ENCODE results near the gene KRT32. TPM values are rescaled to one million over a fixed set of nuclear protein-coding genes. Genes with fewer than 3 reads are reported as not detected.

Gene KRT32
- total RNA-seq, 1 experiment from 2014 or later, result not detected

- no peaks in the 10 kb centered on the region for H3K36me3 Mint-ChIP-seq (ENCODE audit: insufficient read depth, unreplicated experiment)
- peaks cover 50% of the 10 kb centered on the region for H3K4me1 Mint-ChIP-seq (ENCODE audit: low read depth, unreplicated experiment)
- TF ChIP-seq, protein P1, sequence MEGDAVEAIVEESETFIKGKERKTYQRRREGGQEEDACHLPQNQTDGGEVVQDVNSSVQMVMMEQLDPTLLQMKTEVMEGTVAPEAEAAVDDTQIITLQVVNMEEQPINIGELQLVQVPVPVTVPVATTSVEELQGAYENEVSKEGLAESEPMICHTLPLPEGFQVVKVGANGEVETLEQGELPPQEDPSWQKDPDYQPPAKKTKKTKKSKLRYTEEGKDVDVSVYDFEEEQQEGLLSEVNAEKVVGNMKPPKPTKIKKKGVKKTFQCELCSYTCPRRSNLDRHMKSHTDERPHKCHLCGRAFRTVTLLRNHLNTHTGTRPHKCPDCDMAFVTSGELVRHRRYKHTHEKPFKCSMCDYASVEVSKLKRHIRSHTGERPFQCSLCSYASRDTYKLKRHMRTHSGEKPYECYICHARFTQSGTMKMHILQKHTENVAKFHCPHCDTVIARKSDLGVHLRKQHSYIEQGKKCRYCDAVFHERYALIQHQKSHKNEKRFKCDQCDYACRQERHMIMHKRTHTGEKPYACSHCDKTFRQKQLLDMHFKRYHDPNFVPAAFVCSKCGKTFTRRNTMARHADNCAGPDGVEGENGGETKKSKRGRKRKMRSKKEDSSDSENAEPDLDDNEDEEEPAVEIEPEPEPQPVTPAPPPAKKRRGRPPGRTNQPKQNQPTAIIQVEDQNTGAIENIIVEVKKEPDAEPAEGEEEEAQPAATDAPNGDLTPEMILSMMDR (IDR thresholded peaks at IDR 0.05; ENCODE audit: insufficient read depth in 1 of 2, low read depth in 1 of 2, low read length in 1 of 2, severe bottlenecking in 1 of 2, unreplicated experiment in 1 of 2), result no peak
- H3K9me3 Mint-ChIP-seq (ENCODE audit: unreplicated experiment), result no peaks in the 10 kb centered on the region
- Histone ChIP-seq H3K4me3 (ENCODE audit: low read depth, low read length) (no peak overlapping the region), H3K9me3 (no peaks in the 10 kb centered on the region), H3K36me3 (ENCODE audit: control insufficient read depth, insufficient read depth, low read length) (no peaks in the 10 kb centered on the region), H3K27me3 (replicated peaks; ENCODE audit: control insufficient read depth, insufficient read depth, low read length) (no peaks in the 10 kb centered on the region), H3K4me1 (peaks cover 41% of the 10 kb centered on the region)
- H3K27me3 Mint-ChIP-seq (ENCODE audit: insufficient read depth, unreplicated experiment), result no peaks in the 10 kb centered on the region
- no peak overlapping the region for H3K4me3 Mint-ChIP-seq (ENCODE audit: unreplicated experiment)
- ChIA-PET CTCF (no interaction called here), POLR2A (no interaction called here)
- H3K27ac Mint-ChIP-seq (ENCODE audit: unreplicated experiment), result no peak overlapping the region
- DNase-seq, result no peak
- intact Hi-C loops (cut with micrococcal nuclease; ENCODE audit: unreplicated experiment), result loop anchor here (5.0 to 10.0 kb wide), 4 partner anchors 63 to 243 kb away; partner anchors contain the start of genes KRT19, KRT33A and KRT35
- BruUV-seq (replicated peaks), result no TSS peak
Observed at GRCh38 chr17:41419716-41420115, 47.5 kb downstream of the KRT32 start.

DNA sequence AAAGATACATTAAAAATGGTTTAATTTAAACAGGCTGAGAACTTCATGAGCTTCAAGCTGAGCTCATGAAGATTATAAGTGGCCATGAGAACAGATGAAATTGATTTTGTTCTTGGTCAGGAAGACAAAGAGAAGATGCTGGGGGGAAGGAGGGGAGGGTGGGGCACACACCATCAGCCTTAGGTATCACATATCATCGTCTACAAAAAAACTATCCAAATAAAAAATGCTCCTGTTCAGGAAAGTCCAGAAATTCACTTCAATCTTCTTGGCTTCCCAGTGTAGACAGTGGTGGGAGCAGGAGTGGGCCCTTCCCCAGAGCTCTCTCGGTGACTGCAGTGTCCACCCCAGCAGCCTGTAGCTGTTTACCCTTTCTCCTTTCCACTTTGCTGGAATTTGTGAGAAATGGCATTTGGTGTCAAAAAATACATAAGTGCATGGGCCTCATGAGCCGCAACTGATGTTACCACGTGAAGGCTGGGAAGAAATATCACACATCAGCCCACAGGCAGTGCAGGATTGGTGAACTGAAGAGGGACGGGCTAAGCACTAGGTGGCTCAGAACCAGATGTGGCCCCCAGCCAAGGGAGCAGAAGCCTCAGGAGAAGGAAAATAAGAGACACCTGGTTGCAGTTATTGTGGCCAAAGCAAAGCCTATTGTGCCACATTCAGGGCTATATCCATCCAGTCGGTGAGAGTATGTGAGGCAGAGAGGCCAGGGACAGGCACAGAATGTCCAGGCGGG, 48.9 kb downstream of the KRT32 start:
- H3K27ac Mint-ChIP-seq (ENCODE audit: unreplicated experiment), result peak overlapping the region; percentile 5
- ChIA-PET POLR2A (interaction anchor here (0.5 kb wide), 1 partner anchor 49 kb away, joined by 6 read pairs; no protein-coding TSS in a partner anchor), CTCF (interaction anchor here (0.7 to 2.7 kb wide), 17 partner anchors 12 to 614 kb away, joined by 3 to 11 read pairs (median 4); no protein-coding TSS in a partner anchor)
- no peak for DNase-seq
- Histone ChIP-seq H3K9me3 (no peaks in the 10 kb centered on the region), H3K4me1 (peaks cover 54% of the 10 kb centered on the region), H3K27me3 (replicated peaks; ENCODE audit: control insufficient read depth, insufficient read depth, low read length) (no peaks in the 10 kb centered on the region), H3K4me3 (ENCODE audit: low read depth, low read length) (no peak overlapping the region), H3K36me3 (ENCODE audit: control insufficient read depth, insufficient read depth, low read length) (no peaks in the 10 kb centered on the region)
- no peak overlapping the region for H3K4me3 Mint-ChIP-seq (ENCODE audit: unreplicated experiment)
- no peaks in the 10 kb centered on the region for H3K27me3 Mint-ChIP-seq (ENCODE audit: insufficient read depth, unreplicated experiment)
- no peaks in the 10 kb centered on the region for H3K9me3 Mint-ChIP-seq (ENCODE audit: unreplicated experiment)
- H3K4me1 Mint-ChIP-seq (ENCODE audit: low read depth, unreplicated experiment), result peaks cover 64% of the 10 kb centered on the region
- BruUV-seq (replicated peaks), result no TSS peak
- no peaks in the 10 kb centered on the region for H3K36me3 Mint-ChIP-seq (ENCODE audit: insufficient read depth, unreplicated experiment)
- intact Hi-C loops (cut with micrococcal nuclease; ENCODE audit: unreplicated experiment), result loop anchor here (5.0 to 10.0 kb wide), 4 partner anchors 63 to 244 kb away; partner anchors contain the start of genes KRT19, KRT33A and KRT35
- TF ChIP-seq, protein P1 (IDR thresholded peaks at IDR 0.05; ENCODE audit: insufficient read depth in 1 of 2, low read depth in 1 of 2, low read length in 1 of 2, severe bottlenecking in 1 of 2, unreplicated experiment in 1 of 2), result no peak

GRCh38 chr17:41417576-41418015, 49.6 kb downstream of the KRT32 start:
- Histone ChIP-seq H3K9me3 (no peaks in the 10 kb centered on the region), H3K4me3 (ENCODE audit: low read depth, low read length) (no peak overlapping the region), H3K27me3 (replicated peaks; ENCODE audit: control insufficient read depth, insufficient read depth, low read length) (no peaks in the 10 kb centered on the region), H3K4me1 (peaks cover 60% of the 10 kb centered on the region), H3K36me3 (ENCODE audit: control insufficient read depth, insufficient read depth, low read length) (no peaks in the 10 kb centered on the region)
- no TSS peak for BruUV-seq (replicated peaks)
- TF ChIP-seq, protein P1 (IDR thresholded peaks at IDR 0.05; ENCODE audit: insufficient read depth in 1 of 2, low read depth in 1 of 2, low read length in 1 of 2, severe bottlenecking in 1 of 2, unreplicated experiment in 1 of 2), result peak; percentile 70 to 71
- ChIA-PET POLR2A (interaction anchor here (0.5 kb wide), 1 partner anchor 50 kb away, joined by 6 read pairs; no protein-coding TSS in a partner anchor), CTCF (interaction anchor here (0.7 to 2.7 kb wide), 17 partner anchors 11 to 614 kb away, joined by 3 to 11 read pairs (median 4); no protein-coding TSS in a partner anchor)
- intact Hi-C loops (cut with micrococcal nuclease; ENCODE audit: unreplicated experiment), result loop anchor here (5.0 to 10.0 kb wide), 4 partner anchors 63 to 245 kb away; partner anchors contain the start of genes KRT19, KRT33A and KRT35
- H3K27me3 Mint-ChIP-seq (ENCODE audit: insufficient read depth, unreplicated experiment), result no peaks in the 10 kb centered on the region
- H3K36me3 Mint-ChIP-seq (ENCODE audit: insufficient read depth, unreplicated experiment), result no peaks in the 10 kb centered on the region
- no peak overlapping the region for H3K4me3 Mint-ChIP-seq (ENCODE audit: unreplicated experiment)
- peak; percentile 63 to 65 for DNase-seq
- peak overlapping the region; percentile 5 for H3K27ac Mint-ChIP-seq (ENCODE audit: unreplicated experiment)
- peaks cover 70% of the 10 kb centered on the region for H3K4me1 Mint-ChIP-seq (ENCODE audit: low read depth, unreplicated experiment)
- no peaks in the 10 kb centered on the region for H3K9me3 Mint-ChIP-seq (ENCODE audit: unreplicated experiment)

Data from Caco-2 (cell line).